ENCODE data around the gene KLHL9. TPM values are rescaled to one million over a fixed set of nuclear protein-coding genes. Genes with fewer than 3 reads are reported as not detected.

The KLHL9 gene
- total RNA-seq, 5 donors from 2014 or later (not counting 1 experiment from before 2014, with no cell fraction given): 14.1 to 27.7 (median 26.0) TPM

DNA sequence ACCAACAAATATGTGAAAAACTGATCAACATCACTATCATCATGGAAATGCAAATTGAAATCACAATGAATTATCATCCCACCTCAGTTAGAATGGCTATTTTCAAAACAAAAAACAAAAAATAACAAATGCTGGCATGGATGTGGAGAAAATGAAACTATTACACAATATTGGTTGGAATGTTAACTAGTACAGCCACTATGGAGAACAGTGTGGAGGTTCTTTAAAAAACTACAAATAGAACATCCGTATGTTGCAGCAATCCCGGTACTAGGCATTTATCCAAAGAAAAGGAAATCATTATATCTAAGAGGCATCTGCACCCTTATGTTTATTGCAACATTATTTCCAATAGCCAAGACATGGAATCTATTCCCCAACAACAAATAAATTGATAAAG lies 21.1 kb downstream of the KLHL9 start:
- H3K27ac Mint-ChIP-seq: no peak overlapping the region
- Histone ChIP-seq H3K4me1 (ENCODE audit: control insufficient read depth in 1 of 2, extremely low read depth in 1 of 2, insufficient read depth in 2 of 2, low read length in 2 of 2) (no peaks in the 10 kb centered on the region), H3K36me3 (ENCODE audit: control insufficient read depth in 2 of 2, extremely low read depth in 1 of 2, insufficient read depth in 1 of 2, low read length in 1 of 2) (no peaks in the 10 kb centered on the region), H3K4me3 (ENCODE audit: control insufficient read depth in 1 of 2, extremely low read depth in 1 of 2, low read length in 1 of 2) (no peak overlapping the region), H3K9me3 (no peaks in the 10 kb centered on the region), H3K27me3 (replicated peaks in 1 of 2; ENCODE audit: control insufficient read depth in 2 of 2, extremely low read depth in 1 of 2, insufficient read depth in 2 of 2, low read length in 1 of 2) (no peaks in the 10 kb centered on the region), H3K27ac (ENCODE audit: low read length) (no peak overlapping the region)
- H3K36me3 Mint-ChIP-seq: no peaks in the 10 kb centered on the region
- DNase-seq: no peak
- ChIA-PET CTCF (interaction anchor here in 1 of 2 donors (0.6 to 1.5 kb wide), 2 partner anchors 12 to 90 kb away, joined by 3 to 7 read pairs; no protein-coding TSS in a partner anchor), POLR2A (no interaction called here)
- H3K4me3 Mint-ChIP-seq: no peak overlapping the region
- H3K9me3 Mint-ChIP-seq: no peaks in the 10 kb centered on the region
- H3K27me3 Mint-ChIP-seq: peaks cover 6 to 7% of the 10 kb centered on the region in 2 donors
- ATAC-seq (replicated peaks in 1 of 4): no peak
- no CpG with 5 or more reads among the region's 2 CpGs for WGBS (ENCODE audit: insufficient coverage)
- peaks cover 0 to 5% (median 2%) of the 10 kb centered on the region in 3 donors for H3K4me1 Mint-ChIP-seq

DNA sequence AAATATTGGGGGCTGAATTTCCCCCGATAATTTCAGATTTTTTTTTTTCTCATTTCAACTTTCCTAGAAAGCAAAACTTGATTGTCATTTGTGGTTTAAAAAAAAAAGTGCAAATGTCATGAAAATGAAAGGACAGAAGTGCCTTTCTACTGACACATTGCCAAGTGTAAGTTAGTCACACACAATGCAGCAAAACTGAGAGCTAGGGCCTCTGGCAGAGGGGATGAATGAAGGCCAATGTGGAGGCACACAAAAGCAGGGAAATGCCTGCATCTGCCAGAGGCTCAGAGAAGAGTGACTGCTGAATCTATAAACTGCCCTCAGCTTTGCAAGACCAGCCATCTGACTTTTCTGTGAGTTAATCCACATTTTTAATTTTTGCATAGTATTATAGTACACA lies 23.3 kb downstream of the KLHL9 start:
- no CpG with 5 or more reads among the region's 1 CpG for WGBS (ENCODE audit: insufficient coverage)
- no peaks in the 10 kb centered on the region for H3K4me1 ChIP-seq (ENCODE audit: control insufficient read depth in 1 of 2, extremely low read depth in 1 of 2, insufficient read depth in 2 of 2, low read length in 2 of 2)
- ChIA-PET CTCF (interaction anchor here in 1 of 2 donors (2.5 kb wide), 1 partner anchor 14 kb away, joined by 6 read pairs; no protein-coding TSS in a partner anchor), POLR2A (no interaction called here)
- Mint-ChIP-seq H3K27ac (no peak overlapping the region), H3K36me3 (no peaks in the 10 kb centered on the region), H3K9me3 (no peaks in the 10 kb centered on the region), H3K4me3 (no peak overlapping the region), H3K4me1 (no peaks in the 10 kb centered on the region), H3K27me3 (peaks cover 13 to 18% of the 10 kb centered on the region in 2 donors)
- DNase-seq (no peak), ATAC-seq (replicated peaks in 1 of 4) (no peak)
- no peak overlapping the region for H3K27ac ChIP-seq (ENCODE audit: low read length)
- H3K27me3 ChIP-seq (replicated peaks in 1 of 2; ENCODE audit: control insufficient read depth in 2 of 2, extremely low read depth in 1 of 2, insufficient read depth in 2 of 2, low read length in 1 of 2): no peaks in the 10 kb centered on the region
- H3K9me3 ChIP-seq: no peaks in the 10 kb centered on the region
- H3K36me3 ChIP-seq (ENCODE audit: control insufficient read depth in 2 of 2, extremely low read depth in 1 of 2, insufficient read depth in 1 of 2, low read length in 1 of 2): no peaks in the 10 kb centered on the region
- no peak overlapping the region for H3K4me3 ChIP-seq (ENCODE audit: control insufficient read depth in 1 of 2, extremely low read depth in 1 of 2, low read length in 1 of 2)

DNA sequence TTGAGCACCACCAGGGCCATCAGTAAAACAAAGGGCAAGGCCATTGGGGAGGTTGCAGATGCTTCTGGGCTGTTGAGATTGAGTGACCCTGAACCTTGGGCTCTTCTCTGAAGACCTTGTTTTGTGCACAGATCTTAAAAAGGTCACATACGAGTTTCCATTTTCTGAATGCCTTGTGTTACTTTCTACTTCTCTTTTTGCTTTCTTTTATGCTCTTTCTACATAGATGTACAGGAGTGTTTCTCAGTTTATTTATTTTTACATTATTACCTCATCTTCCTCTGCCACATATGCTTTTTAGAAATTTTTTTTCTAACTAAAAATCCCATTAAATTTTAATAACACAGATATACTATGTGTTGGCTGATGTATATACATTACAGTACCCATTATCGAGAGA lies 30.0 kb downstream of the KLHL9 start, which contains the start of gene IFNA5:
TSS of gene IFNA5 (minus strand) at position 101 of the 400 bp plus-strand sequence. CDS start at position 44, 57 bp downstream.
- H3K27me3 Mint-ChIP-seq: peaks cover 29 to 47% of the 10 kb centered on the region in 2 donors
- H3K9me3 ChIP-seq: no peaks in the 10 kb centered on the region
- H3K27ac ChIP-seq (ENCODE audit: low read length): no peak within 1 kb of the TSS
- no peaks in the 10 kb centered on the region for H3K9me3 Mint-ChIP-seq
- no peak within 1 kb of the TSS for H3K27ac Mint-ChIP-seq
- no CpG with 5 or more reads among the region's 2 CpGs for WGBS (ENCODE audit: insufficient coverage)
- ChIA-PET CTCF (no interaction called here), POLR2A (no interaction called here)
- no peaks in the 10 kb centered on the region for H3K4me1 Mint-ChIP-seq
- no peaks in the 10 kb centered on the region for H3K36me3 ChIP-seq (ENCODE audit: control insufficient read depth in 2 of 2, extremely low read depth in 1 of 2, insufficient read depth in 1 of 2, low read length in 1 of 2)
- H3K4me3 Mint-ChIP-seq: no peak within 1 kb of the TSS
- no peaks in the 10 kb centered on the region for H3K36me3 Mint-ChIP-seq
- ATAC-seq (replicated peaks in 1 of 4) (no peak), DNase-seq (no peak)
- no peak within 1 kb of the TSS for H3K4me3 ChIP-seq (ENCODE audit: control insufficient read depth in 1 of 2, extremely low read depth in 1 of 2, low read length in 1 of 2)
- no peaks in the 10 kb centered on the region for H3K4me1 ChIP-seq (ENCODE audit: control insufficient read depth in 1 of 2, extremely low read depth in 1 of 2, insufficient read depth in 2 of 2, low read length in 2 of 2)
- peaks cover 0 to 7% of the 10 kb centered on the region in 2 experiments for H3K27me3 ChIP-seq (replicated peaks in 1 of 2; ENCODE audit: control insufficient read depth in 2 of 2, extremely low read depth in 1 of 2, insufficient read depth in 2 of 2, low read length in 1 of 2)

DNA sequence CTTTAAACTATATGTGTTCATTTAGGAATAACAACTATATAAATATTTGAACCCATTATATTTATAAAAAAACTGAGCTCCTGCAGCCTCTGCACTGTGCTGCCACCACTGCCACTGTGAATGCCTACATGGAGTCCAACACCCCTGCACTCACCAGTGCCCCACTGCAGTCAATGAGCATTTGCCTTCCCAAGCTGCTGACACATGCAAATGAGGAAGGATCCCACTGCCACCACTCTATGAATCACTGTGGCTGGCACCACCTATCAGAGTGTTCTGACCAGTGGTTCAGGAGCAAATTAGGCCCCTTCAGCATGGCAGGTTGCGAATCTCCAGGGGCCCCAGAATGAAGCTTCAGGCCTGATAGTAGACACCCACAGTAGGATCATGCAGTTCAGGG lies 39.2 kb downstream of the KLHL9 start:
- H3K27ac Mint-ChIP-seq: no peak overlapping the region
- H3K27ac ChIP-seq (ENCODE audit: low read length): no peak overlapping the region
- H3K4me1 Mint-ChIP-seq: peaks cover 2 to 6% (median 2%) of the 10 kb centered on the region in 3 donors
- ATAC-seq (replicated peaks in 1 of 4) (no peak), DNase-seq (no peak)
- no peaks in the 10 kb centered on the region for H3K9me3 ChIP-seq
- H3K9me3 Mint-ChIP-seq: no peaks in the 10 kb centered on the region
- no peaks in the 10 kb centered on the region for H3K36me3 ChIP-seq (ENCODE audit: control insufficient read depth in 2 of 2, extremely low read depth in 1 of 2, insufficient read depth in 1 of 2, low read length in 1 of 2)
- ChIA-PET CTCF (no interaction called here), POLR2A (no interaction called here)
- H3K27me3 ChIP-seq (replicated peaks in 1 of 2; ENCODE audit: control insufficient read depth in 2 of 2, extremely low read depth in 1 of 2, insufficient read depth in 2 of 2, low read length in 1 of 2): no peaks in the 10 kb centered on the region
- WGBS (ENCODE audit: insufficient coverage): 83% methylated on average over 1 of the region's 1 CpG
- H3K4me3 Mint-ChIP-seq: no peak overlapping the region
- H3K36me3 Mint-ChIP-seq: no peaks in the 10 kb centered on the region
- H3K4me3 ChIP-seq (ENCODE audit: control insufficient read depth in 1 of 2, extremely low read depth in 1 of 2, low read length in 1 of 2): no peak overlapping the region
- no peaks in the 10 kb centered on the region for H3K4me1 ChIP-seq (ENCODE audit: control insufficient read depth in 1 of 2, extremely low read depth in 1 of 2, insufficient read depth in 2 of 2, low read length in 2 of 2)
- H3K27me3 Mint-ChIP-seq: peaks cover 8 to 11% of the 10 kb centered on the region in 2 donors

GRCh38 chr9:21294904-21295538 lies 40.2 kb downstream of the KLHL9 start:
- Mint-ChIP-seq H3K4me3 (no peak overlapping the region), H3K4me1 (peaks cover 2 to 6% (median 2%) of the 10 kb centered on the region in 3 donors), H3K27me3 (peaks cover 3 to 13% of the 10 kb centered on the region in 2 donors), H3K9me3 (no peaks in the 10 kb centered on the region), H3K36me3 (no peaks in the 10 kb centered on the region), H3K27ac (no peak overlapping the region)
- no peak overlapping the region for H3K4me3 ChIP-seq (ENCODE audit: control insufficient read depth in 1 of 2, extremely low read depth in 1 of 2, low read length in 1 of 2)
- ATAC-seq (replicated peaks in 1 of 4): peak in 1 of 4 experiments; percentile 45
- no peaks in the 10 kb centered on the region for H3K4me1 ChIP-seq (ENCODE audit: control insufficient read depth in 1 of 2, extremely low read depth in 1 of 2, insufficient read depth in 2 of 2, low read length in 2 of 2)
- ChIA-PET CTCF (interaction anchor here in 1 of 2 donors (1.2 kb wide), 1 partner anchor 11 kb away, joined by 3 read pairs; no protein-coding TSS in a partner anchor), POLR2A (no interaction called here)
- no peaks in the 10 kb centered on the region for H3K36me3 ChIP-seq (ENCODE audit: control insufficient read depth in 2 of 2, extremely low read depth in 1 of 2, insufficient read depth in 1 of 2, low read length in 1 of 2)
- DNase-seq: peak in 1 of 35 experiments; percentile 8
- H3K9me3 ChIP-seq: no peaks in the 10 kb centered on the region
- H3K27ac ChIP-seq (ENCODE audit: low read length): no peak overlapping the region
- no peaks in the 10 kb centered on the region for H3K27me3 ChIP-seq (replicated peaks in 1 of 2; ENCODE audit: control insufficient read depth in 2 of 2, extremely low read depth in 1 of 2, insufficient read depth in 2 of 2, low read length in 1 of 2)
- 10% methylated on average over 1 of the region's 6 CpGs for whole genome bisulfite sequencing (ENCODE audit: insufficient coverage)

DNA sequence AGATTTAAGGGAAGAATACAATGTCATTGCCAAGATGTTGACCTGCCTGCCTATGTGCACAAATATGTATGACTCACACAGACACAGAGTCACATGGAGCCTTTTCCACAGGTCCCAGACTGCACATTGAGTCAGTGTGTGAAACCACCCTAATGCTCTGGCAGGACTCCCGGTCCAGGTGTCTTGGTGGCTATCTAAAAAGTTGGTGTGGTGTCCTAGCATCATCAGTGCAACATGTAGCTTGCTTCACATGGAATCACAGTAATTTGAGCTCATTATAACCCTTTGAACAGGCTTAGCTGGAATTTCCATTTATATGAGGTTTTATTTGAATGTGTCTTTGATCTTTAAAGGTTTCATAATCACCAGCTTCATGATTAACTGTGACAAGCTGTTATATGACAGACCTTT lies 40.8 kb downstream of the KLHL9 start:
- ChIA-PET CTCF (interaction anchor here in 1 of 2 donors (1.2 kb wide), 1 partner anchor 12 kb away, joined by 3 read pairs; no protein-coding TSS in a partner anchor), POLR2A (no interaction called here)
- H3K27me3 Mint-ChIP-seq: peaks cover 7 to 14% of the 10 kb centered on the region in 2 donors
- no peaks in the 10 kb centered on the region for H3K4me1 ChIP-seq (ENCODE audit: control insufficient read depth in 1 of 2, extremely low read depth in 1 of 2, insufficient read depth in 2 of 2, low read length in 2 of 2)
- no peaks in the 10 kb centered on the region for H3K27me3 ChIP-seq (replicated peaks in 1 of 2; ENCODE audit: control insufficient read depth in 2 of 2, extremely low read depth in 1 of 2, insufficient read depth in 2 of 2, low read length in 1 of 2)
- no peak overlapping the region for H3K4me3 ChIP-seq (ENCODE audit: control insufficient read depth in 1 of 2, extremely low read depth in 1 of 2, low read length in 1 of 2)
- H3K9me3 Mint-ChIP-seq: no peaks in the 10 kb centered on the region
- no peaks in the 10 kb centered on the region for H3K36me3 ChIP-seq (ENCODE audit: control insufficient read depth in 2 of 2, extremely low read depth in 1 of 2, insufficient read depth in 1 of 2, low read length in 1 of 2)
- DNase-seq (no peak), ATAC-seq (replicated peaks in 1 of 4) (no peak)
- no peak overlapping the region for H3K4me3 Mint-ChIP-seq
- peaks cover 2 to 6% (median 2%) of the 10 kb centered on the region in 3 donors for H3K4me1 Mint-ChIP-seq
- no peaks in the 10 kb centered on the region for H3K9me3 ChIP-seq
- WGBS (ENCODE audit: insufficient coverage): no CpG with 5 or more reads among the region's 1 CpG
- H3K27ac Mint-ChIP-seq: no peak overlapping the region
- H3K27ac ChIP-seq (ENCODE audit: low read length): no peak overlapping the region
- no peaks in the 10 kb centered on the region for H3K36me3 Mint-ChIP-seq
